VCaP (cell line): ENCODE results near the gene ADSS1.

Source experiments
- H3K27ac ChIP-seq: fragments of 450-650 bp; 2 replicates; pipeline ENCODE4 v1.5.1; 2017
- CTCF ChIP-seq: fragments of 450-650 bp; conservative IDR thresholded peaks from 2 replicates; pipeline ENCODE4 v1.5.1; 2017; ENCODE audit warnings: mild to moderate bottlenecking, moderate library complexity

Gene ADSS1

GRCh38 chr14:104723651-104724406, at the start of gene ADSS1:
Gene ADSS1, plus strand, starts transcription at chr14:104724229. Its CDS starts 42 bp downstream, at chr14:104724271.
- H3K27ac ChIP-seq: peak within 1 kb of the TSS; percentile 59; the same call in 1 of the 2 replicates
- TF ChIP-seq CTCF: peak; percentile 98

GRCh38 chr14:104675447-104675846, 48.6 kb upstream of the ADSS1 start:
- no peak for TF ChIP-seq CTCF
- no peak overlapping the region for H3K27ac ChIP-seq

GRCh38 chr14:104676130-104676693, 47.8 kb upstream of the ADSS1 start:
- no peak for TF ChIP-seq CTCF
- H3K27ac ChIP-seq: no peak overlapping the region

- peak overlapping the region; percentile 91 for H3K27ac ChIP-seq
- no peak for TF ChIP-seq CTCF
Measured at GRCh38 chr14:104676694-104677511, 47.1 kb upstream of the ADSS1 start.

GRCh38 chr14:104677512-104678332, 46.3 kb upstream of the ADSS1 start:
- peak overlapping the region; percentile 91 for H3K27ac ChIP-seq
- no peak for TF ChIP-seq CTCF

GRCh38 chr14:104678346-104678745, 45.7 kb upstream of the ADSS1 start:
- H3K27ac ChIP-seq: peak overlapping the region; percentile 91
- TF ChIP-seq CTCF: no peak
